ENCODE data around the gene SUFU.

Gene SUFU

DNA sequence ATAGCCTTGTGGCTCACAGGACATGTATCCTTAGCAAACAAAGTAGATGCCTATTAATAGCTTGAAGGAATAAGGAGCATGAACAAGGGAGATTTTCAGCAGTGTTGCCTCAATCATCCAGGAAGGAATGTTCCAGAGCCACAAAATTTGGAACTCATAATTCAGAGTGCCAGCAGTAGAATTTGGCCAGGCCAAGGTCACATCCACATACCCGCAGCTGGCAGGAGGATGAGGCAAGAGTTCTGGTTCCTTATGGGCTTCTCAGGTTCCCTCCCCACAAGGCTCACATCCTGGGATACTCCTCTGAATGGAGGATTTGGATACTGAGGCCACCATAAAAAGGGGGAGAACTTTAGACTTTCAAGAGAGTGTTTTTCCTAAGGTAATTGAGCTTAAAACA, 45.8 kb downstream of the SUFU start:
- DNase-seq (ENCODE audit: low spot score) = no peak

DNA sequence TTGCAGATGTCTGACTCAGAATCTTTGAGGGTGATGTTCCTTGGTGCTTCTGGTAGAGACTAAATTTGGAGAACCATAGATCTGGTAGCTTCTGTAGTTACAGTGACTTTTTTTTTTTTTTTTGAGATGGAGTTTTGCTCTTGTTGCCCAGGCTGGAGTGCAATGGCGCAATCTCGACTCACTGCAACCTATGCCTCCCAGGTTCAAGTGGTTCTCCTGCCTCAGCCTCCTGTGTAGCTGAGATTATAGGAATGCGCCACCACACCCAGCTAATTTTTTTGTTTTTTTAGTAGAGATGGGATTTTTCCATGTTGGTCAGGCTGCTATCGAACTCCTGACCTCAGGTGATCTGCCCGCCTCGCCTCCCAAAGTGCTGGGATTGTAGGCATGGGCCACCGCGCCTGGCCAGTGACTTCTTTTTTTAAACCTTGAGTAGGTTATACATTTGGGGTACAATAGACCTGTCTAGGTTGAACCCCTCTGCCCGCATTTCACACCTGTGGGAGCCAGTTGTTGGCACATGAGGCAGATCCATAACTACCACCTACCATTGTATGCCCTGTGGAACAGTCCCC, 47.0 kb downstream of the SUFU start:
- no peak for DNase-seq (ENCODE audit: low spot score)

DNA sequence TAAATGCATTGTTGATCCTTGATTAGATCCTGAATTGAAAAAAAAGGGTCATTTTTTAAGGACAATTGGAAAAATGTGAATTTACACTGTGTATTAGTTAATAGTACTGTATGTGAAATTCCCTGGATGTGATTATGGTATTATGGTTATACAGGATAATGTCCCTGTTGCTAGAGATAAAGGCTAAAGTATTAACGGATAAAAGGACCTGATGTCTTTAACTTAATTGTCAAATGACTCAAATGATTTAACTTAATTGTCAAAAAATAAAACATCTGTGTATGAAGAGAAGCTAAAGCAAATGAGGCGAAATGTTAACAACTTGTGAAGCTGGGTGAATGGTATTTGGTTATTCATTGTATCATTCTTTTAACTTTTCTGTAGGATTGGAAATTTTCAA, 48.8 kb downstream of the SUFU start:
- no peak for DNase-seq (ENCODE audit: low spot score)

DNA sequence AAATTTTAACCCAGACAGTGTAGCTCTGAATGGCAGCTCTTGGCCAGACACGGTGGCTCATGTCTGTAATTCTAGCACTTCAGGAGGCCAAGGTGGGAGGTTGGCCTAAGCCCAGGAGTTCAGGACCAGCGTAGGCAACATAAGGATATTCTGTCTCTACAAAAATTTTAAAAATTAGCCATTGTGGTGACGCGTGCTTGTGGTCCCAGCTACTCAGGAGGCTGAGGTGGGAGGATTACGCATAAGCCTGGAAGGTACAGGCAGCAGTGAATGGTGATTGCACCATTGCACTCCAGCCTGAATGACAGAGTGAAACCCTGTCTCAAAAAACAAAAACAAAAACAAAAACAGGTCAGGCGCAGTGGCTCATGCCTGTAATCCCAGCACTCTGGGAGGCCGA, 50.0 kb downstream of the SUFU start:
- no peak for DNase-seq (ENCODE audit: low spot score)

GRCh38 chr10:102554531-102554930, 50.8 kb downstream of the SUFU start:
- DNase-seq (ENCODE audit: low spot score) = no peak

GRCh38 chr10:102555781-102556328, 52.1 kb downstream of the SUFU start:
- no peak for DNase-seq (ENCODE audit: low spot score)

- DNase-seq (ENCODE audit: low spot score) = no peak
Measured at GRCh38 chr10:102557569-102557968, 53.8 kb downstream of the SUFU start.

DNA sequence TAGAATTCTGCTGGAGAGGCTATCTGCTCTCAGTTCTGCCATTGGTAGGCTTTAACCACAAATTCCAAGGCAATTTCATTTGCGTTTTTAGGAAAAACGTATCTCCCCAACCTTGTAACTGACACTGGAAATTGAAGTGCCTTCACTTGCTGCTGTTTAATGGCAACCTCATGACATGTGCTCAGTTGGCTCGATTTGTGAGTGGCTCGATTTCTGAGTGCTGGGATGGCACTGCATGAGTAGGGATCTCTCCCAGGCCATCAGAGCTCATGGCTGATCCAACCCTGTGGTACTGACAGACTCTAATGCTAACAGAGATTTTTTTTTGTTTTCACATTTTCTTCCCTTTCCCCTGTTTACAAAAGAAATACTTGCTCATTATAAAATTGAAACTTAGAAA, 56.0 kb downstream of the SUFU start:
- DNase-seq (ENCODE audit: low spot score) = no peak

GRCh38 chr10:102564209-102564834, 60.5 kb downstream of the SUFU start:
- no peak for DNase-seq (ENCODE audit: low spot score)

DNA sequence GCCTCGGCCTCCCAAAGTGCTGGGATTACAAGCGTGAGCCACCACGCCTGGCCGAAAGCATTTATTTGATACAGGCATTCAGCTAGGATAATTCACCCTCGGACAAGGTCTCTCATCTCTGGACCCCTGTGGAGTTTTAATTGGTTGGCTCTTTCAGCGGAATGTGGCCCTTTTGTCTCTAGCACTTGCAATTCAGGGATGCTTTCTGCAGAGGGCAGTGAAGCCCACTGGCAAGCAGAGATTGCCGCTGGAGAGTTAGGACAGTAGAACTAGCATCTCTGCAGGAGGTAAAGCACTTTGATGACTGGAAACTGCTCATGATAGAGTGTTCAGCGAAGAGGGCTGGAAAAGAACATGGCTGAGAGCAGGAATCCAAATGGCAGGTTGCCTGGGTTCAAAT, 62.0 kb downstream of the SUFU start:
- no peak for DNase-seq (ENCODE audit: low spot score)

DNA sequence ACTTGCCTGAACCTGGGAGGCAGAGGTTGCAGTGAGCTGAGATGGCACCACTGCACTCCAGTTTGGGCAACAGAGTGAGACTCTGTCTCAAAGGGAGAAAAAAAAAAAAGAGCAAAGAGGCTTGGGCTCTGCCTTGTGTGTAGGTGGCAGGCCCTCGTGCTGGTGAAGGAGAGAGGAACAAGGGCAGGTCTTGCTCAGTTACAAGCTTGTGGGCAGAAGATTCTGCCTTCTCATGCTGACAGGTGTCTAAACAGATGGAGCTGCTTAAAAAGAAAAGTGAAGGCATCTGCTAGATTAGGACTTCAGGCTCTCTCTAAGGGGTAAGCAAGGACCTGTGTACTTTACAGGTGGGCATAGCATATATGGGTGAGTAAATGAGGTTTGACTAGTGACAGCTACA, 75.0 kb downstream of the SUFU start:
- no peak for DNase-seq (ENCODE audit: low spot score)

DNA sequence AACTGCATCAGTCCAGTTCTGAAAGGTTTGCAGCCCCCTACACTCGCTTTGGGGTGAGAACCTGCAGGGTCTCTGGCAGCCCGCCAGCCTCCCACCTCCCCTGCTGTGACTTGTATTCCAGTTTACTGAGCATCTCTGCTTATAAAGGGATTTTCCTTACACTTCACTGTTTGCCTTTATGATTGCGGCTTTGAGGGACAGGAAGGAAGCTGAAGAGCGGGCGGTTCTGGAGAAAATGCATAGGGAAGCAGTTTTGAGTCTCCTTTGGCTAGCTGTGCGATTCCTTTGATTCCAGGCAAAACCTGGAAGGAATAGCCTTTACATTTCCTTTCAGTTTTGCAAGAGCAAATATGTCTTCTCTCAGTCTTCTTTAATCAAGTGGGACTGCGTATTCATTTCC, 75.6 kb downstream of the SUFU start:
- DNase-seq (ENCODE audit: low spot score) = no peak

GRCh38 chr10:102580230-102580629, 76.5 kb downstream of the SUFU start:
- no peak for DNase-seq (ENCODE audit: low spot score)

GRCh38 chr10:102581401-102581800, 77.6 kb downstream of the SUFU start:
- no peak for DNase-seq (ENCODE audit: low spot score)

DNA sequence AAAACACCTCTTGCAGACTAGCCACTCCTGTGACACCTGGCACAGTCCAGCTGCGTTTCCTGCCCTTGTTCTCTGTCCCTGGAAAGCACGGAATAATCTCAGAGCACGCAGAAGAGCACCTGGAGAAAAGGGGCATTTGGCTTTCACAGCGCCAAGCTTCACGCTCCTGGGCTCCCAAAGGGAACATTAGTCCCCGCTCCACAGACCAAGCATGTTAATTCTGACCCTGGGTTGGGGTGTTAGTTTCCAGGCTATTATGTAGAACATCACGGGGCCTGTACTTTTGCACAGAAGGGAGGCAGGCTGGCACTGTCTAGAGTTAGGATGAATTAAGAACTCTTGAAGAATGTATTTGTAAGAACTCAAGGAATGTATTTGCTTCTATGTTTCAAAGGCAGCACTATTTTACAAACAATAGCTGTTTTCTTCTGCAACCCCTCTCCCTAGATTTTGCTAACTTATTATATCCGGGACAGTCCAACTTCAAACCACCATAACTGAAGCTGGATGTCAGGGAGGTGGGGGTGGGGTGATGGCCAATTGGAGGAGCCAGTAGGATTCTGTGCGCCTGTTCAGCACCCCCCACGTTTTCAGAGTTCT, 78.3 kb downstream of the SUFU start:
- DNase-seq (ENCODE audit: low spot score) = no peak

GRCh38 chr10:102583435-102584417, 80.0 kb downstream of the SUFU start:
- peak; percentile 86 for DNase-seq (ENCODE audit: low spot score)

- DNase-seq (ENCODE audit: low spot score) = no peak
Measured at GRCh38 chr10:102585026-102585425, 81.3 kb downstream of the SUFU start.

DNA sequence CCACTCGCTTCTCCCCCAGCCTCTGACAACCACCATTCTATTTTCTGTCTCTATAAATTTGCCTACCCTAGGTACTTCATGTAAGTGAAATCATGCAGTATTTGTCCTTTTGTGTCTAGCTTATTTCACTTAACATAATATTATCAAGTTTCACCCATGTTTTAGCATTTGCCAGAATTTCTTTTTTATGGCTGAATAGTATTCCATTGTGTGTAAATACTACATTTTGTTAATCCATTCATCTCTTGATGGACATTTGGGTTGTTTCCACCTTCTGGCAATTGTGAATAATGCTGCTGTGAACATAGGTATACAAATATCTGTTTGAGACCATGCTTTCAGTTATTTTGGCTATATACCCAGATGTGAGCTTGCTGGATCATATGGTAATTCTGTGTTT, 83.1 kb downstream of the SUFU start:
- DNase-seq (ENCODE audit: low spot score) = no peak

GRCh38 chr10:102588875-102589274, 85.1 kb downstream of the SUFU start:
- no peak for DNase-seq (ENCODE audit: low spot score)

DNA sequence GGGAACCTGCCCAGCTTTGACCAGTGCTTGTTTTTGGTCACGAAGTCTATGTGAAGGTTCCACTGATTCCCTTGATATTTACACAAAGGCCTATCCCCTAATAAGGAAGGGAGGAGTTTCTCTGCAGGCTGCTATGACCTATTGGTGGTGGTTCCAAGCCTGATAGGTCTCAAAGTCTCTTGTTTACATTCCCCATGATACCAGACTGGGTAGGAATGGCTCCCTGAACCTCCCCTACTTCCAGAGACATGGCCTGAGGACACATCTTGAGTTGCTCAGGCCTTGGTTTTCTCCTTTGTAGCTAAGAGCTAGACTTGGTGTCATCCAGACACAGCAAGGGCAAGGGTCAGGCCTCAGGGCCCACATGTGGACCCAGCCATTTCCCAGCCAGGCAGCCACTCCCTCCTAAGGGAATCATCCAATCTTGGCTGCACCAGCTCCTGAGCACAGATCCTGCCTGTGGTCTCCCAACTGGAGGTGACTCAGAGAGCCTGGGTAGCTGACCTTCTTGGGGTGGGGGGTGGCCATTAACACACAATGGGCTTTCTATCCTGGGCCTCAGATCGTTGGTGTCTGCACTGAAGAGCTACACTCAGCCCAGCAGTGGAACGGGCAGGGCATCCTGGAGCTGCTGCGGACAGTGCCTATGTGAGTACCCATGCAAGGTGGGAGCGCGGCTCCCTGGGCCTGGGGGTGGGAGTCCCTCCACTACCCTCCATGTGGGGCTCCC, 89.5 kb downstream of the SUFU start:
- DNase-seq (ENCODE audit: low spot score) = no peak

DNA sequence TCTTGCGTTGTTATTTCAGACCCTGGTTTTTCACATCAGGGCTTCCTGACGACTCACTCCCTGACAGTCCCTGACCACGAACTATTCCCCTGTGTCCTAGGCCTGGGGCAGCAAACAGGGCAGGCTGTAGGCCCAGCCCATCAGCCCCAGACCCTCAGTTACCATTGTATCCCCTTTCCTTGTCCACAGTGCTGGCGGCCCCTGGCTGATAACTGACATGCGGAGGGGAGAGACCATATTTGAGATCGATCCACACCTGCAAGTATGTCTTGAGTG, 90.0 kb downstream of the SUFU start:
- no peak for DNase-seq (ENCODE audit: low spot score)

DNA sequence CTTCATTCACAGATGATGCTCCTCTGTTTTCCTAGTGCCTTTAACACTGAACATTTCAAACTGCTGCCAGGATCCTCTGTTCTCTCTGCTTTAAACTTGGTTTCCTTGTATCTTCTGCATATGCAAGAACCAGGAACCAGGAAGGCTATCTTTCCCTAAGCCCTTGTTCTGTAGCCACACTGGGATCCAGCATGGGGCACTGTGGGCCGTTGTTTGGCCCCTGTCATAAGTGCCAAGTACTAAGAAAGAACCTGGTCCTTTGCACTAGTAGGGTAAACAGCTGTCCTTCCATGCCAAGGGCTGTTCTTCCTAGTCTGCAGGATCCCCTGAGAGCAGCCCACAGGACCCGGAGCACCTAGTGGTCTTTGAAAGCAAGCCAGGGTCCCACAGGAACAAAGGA, 91.5 kb downstream of the SUFU start:
- DNase-seq (ENCODE audit: low spot score) = no peak
